Naive thymus-derived CD4-positive, alpha-beta T cell (primary cell): ENCODE data around the gene ERGIC1. TPM values are rescaled to one million over a fixed set of nuclear protein-coding genes. Genes with fewer than 3 reads are reported as not detected.

Experiments used
- ATAC-seq: fragments of 150-1000 bp; cut with Tn5 transposase; 2 replicates; pipeline ENCODE4 v1.10.0; 2021; ENCODE audit warnings: mild to moderate bottlenecking, moderate library complexity
- CTCF ChIA-PET: fragments of 350-600 bp; sonication (Branson Sonifier 250); formaldehyde crosslinking; loops from one replicate; lab custom pipeline; 2021; ENCODE audit warnings: antibody characterized with exemption; lab: Charles Lee
- POLR2A ChIA-PET: fragments of 350-600 bp; sonication (Branson Sonifier 250); formaldehyde crosslinking; loops from one replicate; lab custom pipeline; 2021; ENCODE audit warnings: antibody characterized with exemption, inconsistent platforms; lab: Charles Lee
- DNase-seq, 9 donors: peaks; one replicate each; pipeline versions ENCODE4 v3.0.0 to v3.0.0-alpha.2; 2020 to 2022; ENCODE audit warnings: mixed read lengths in 1 of 9
- H3K27ac ChIP-seq: one replicate; pipeline ENCODE4 v1.7.0; 2013; ENCODE audit warnings: mild to moderate bottlenecking, low read depth, low read length, moderate library complexity
- H3K27me3 ChIP-seq, 2 donors: one replicate each; pipeline ENCODE4 v1.7.0; 2013; ENCODE audit warnings: low read length in 2 of 2, mild to moderate bottlenecking in 2 of 2, moderate library complexity in 2 of 2; ENCODE audit not compliant: control insufficient read depth in 2 of 2, insufficient read depth in 2 of 2
- H3K36me3 ChIP-seq, 3 experiments: 1 replicate in 2 of 3; 2 replicates in 1 of 3; pipeline ENCODE4 v1.7.0; 2013; ENCODE audit warnings: low read length in 3 of 3, mild to moderate bottlenecking in 3 of 3, moderate library complexity in 1 of 3; ENCODE audit not compliant: insufficient read depth in 3 of 3, control insufficient read depth in 2 of 3
- H3K4me1 ChIP-seq, 2 donors: one replicate each; pipeline ENCODE4 v1.7.0; 2013; ENCODE audit warnings: low read length in 2 of 2, mild to moderate bottlenecking in 2 of 2, moderate library complexity in 1 of 2; ENCODE audit not compliant: control insufficient read depth in 2 of 2, insufficient read depth in 2 of 2
- H3K4me3 ChIP-seq: 2 replicates; pipeline ENCODE4 v1.7.0; 2013; ENCODE audit warnings: mild to moderate bottlenecking, low read length
- H3K9me3 ChIP-seq, 3 experiments: 1 replicate in 2 of 3; 2 replicates in 1 of 3; pipeline ENCODE4 v1.7.0; 2013; ENCODE audit warnings: low read length in 3 of 3; ENCODE audit not compliant: control insufficient read depth in 2 of 3
- H3K27ac Mint-ChIP-seq, 9 donors: one replicate each; pipeline ENCODE4 v1.8.0; 2020 to 2022; ENCODE audit warnings: mixed read lengths in 9 of 9, mild to moderate bottlenecking in 8 of 9, moderate library complexity in 5 of 9, inconsistent platforms in 2 of 9
- H3K27me3 Mint-ChIP-seq, 5 donors: one replicate each; pipeline ENCODE4 v1.8.0; 2021 to 2022; ENCODE audit warnings: mixed read lengths in 5 of 5, mild to moderate bottlenecking in 1 of 5
- H3K36me3 Mint-ChIP-seq, 5 donors: one replicate each; pipeline ENCODE4 v1.8.0; 2020 to 2022; ENCODE audit warnings: mixed read lengths in 5 of 5, mild to moderate bottlenecking in 3 of 5, inconsistent platforms in 1 of 5
- H3K4me1 Mint-ChIP-seq, 7 donors: one replicate each; pipeline ENCODE4 v1.8.0; 2020 to 2022; ENCODE audit warnings: mixed read lengths in 7 of 7, mild to moderate bottlenecking in 3 of 7, inconsistent platforms in 1 of 7
- H3K4me3 Mint-ChIP-seq, 10 donors: one replicate each; pipeline ENCODE4 v1.8.0; 2020 to 2022; ENCODE audit warnings: mild to moderate bottlenecking in 10 of 10, mixed read lengths in 10 of 10, moderate library complexity in 6 of 10, inconsistent platforms in 2 of 10
- H3K9me3 Mint-ChIP-seq, 11 donors: one replicate each; pipeline ENCODE4 v1.8.0; 2020 to 2022; ENCODE audit warnings: mixed read lengths in 11 of 11, mild to moderate bottlenecking in 4 of 11, inconsistent platforms in 1 of 11, moderate library complexity in 1 of 11
- intact Hi-C, 2 donors: fragments of 100-400 bp; cut with micrococcal nuclease; formaldehyde crosslinking; loops; one replicate each; pipeline ENCODE4 v1.15.1; 2023
- polyA plus RNA-seq, 2 donors: library from polyadenylated mRNA; unstranded; fragments of 300-500 nt; fragmentation: Illumina TruSeq; gene quantifications; one replicate each; pipeline ENCODE4 v1.2.3, GENCODE V29; 2021
- total RNA-seq, 6 experiments: library from RNA in 5 of 6; stranded (reverse) in 5 of 6; gene quantifications; 1 replicate in 5 of 6; 2 replicates in 1 of 6; pipeline ENCODE4 v1.2.3 and lab custom pipeline; 2021 to 2026

Gene ERGIC1
- total and polyA plus RNA-seq, 7 experiments from 2014 or later, result 18.3 to 71.3 (median 50.0) TPM

GRCh38 chr5:172953776-172954675 lies 120.0 kb downstream of the ERGIC1 start:
- H3K36me3 Mint-ChIP-seq, result peaks cover 0 to 7% (median 0%) of the 10 kb centered on the region in 5 donors
- Histone ChIP-seq H3K27me3 (no peaks in the 10 kb centered on the region), H3K4me1 (peaks cover 0 to 4% of the 10 kb centered on the region in 2 donors), H3K9me3 (no peaks in the 10 kb centered on the region), H3K4me3 (no peak overlapping the region), H3K36me3 (peaks cover 0 to 21% (median 3%) of the 10 kb centered on the region in 3 experiments), H3K27ac (no peak overlapping the region)
- H3K9me3 Mint-ChIP-seq, result no peaks in the 10 kb centered on the region
- ATAC-seq (no peak), DNase-seq (no peak)
- H3K4me3 Mint-ChIP-seq, result no peak overlapping the region
- H3K4me1 Mint-ChIP-seq, result peaks cover 5 to 17% (median 11%) of the 10 kb centered on the region in 7 donors
- intact Hi-C loops, result loop anchor here (10.0 kb wide), 2 partner anchors 499 to 949 kb away; partner anchors contain the start of genes SH3PXD2B (in 2 of the 2) and FBXW11 (in 1 of the 2)
- POLR2A ChIA-PET, result interaction anchor here (1.0 to 1.3 kb wide), 2 partner anchors 18 to 182 kb away, joined by 3 to 4 read pairs; no protein-coding TSS in a partner anchor
- peaks cover 0 to 4% (median 0%) of the 10 kb centered on the region in 5 donors for H3K27me3 Mint-ChIP-seq
- CTCF ChIA-PET, result interaction anchor here (0.6 kb wide), 1 partner anchor 40 kb away, joined by 3 read pairs; no protein-coding TSS in a partner anchor
- H3K27ac Mint-ChIP-seq, result peak overlapping the region in 2 of 9 donors; percentile 9 to 10

- Histone ChIP-seq H3K27me3 (no peaks in the 10 kb centered on the region), H3K27ac (no peak overlapping the region), H3K36me3 (peaks cover 0 to 16% (median 3%) of the 10 kb centered on the region in 3 experiments), H3K9me3 (no peaks in the 10 kb centered on the region), H3K4me3 (no peak overlapping the region), H3K4me1 (peaks cover 2 to 7% of the 10 kb centered on the region in 2 donors)
- ChIA-PET CTCF (no interaction called here), POLR2A (no interaction called here)
- intact Hi-C loops, result loop anchor here (10.0 kb wide), 2 partner anchors 500 to 950 kb away; partner anchors contain the start of genes SH3PXD2B (in 2 of the 2) and FBXW11 (in 1 of the 2)
- Mint-ChIP-seq H3K27ac (peak overlapping the region in 4 of 9 donors; percentile 9 to 46 (median 22)), H3K4me1 (peaks cover 7 to 24% (median 15%) of the 10 kb centered on the region in 7 donors), H3K4me3 (peak overlapping the region in 2 of 10 donors; percentile 0 to 77), H3K36me3 (peaks cover 0 to 7% (median 2%) of the 10 kb centered on the region in 5 donors), H3K27me3 (peaks cover 0 to 4% (median 0%) of the 10 kb centered on the region in 5 donors), H3K9me3 (peaks cover 0 to 4% (median 0%) of the 10 kb centered on the region in 11 donors)
- DNase-seq (no peak), ATAC-seq (no peak)
Observed at GRCh38 chr5:172954751-172955159, 120.7 kb downstream of the ERGIC1 start.

GRCh38 chr5:172956228-172956627 lies 122.2 kb downstream of the ERGIC1 start:
- Histone ChIP-seq H3K36me3 (peaks cover 0 to 7% (median 3%) of the 10 kb centered on the region in 3 experiments), H3K9me3 (no peaks in the 10 kb centered on the region), H3K27ac (no peak overlapping the region), H3K4me3 (no peak overlapping the region), H3K4me1 (peaks cover 9 to 10% of the 10 kb centered on the region in 2 donors), H3K27me3 (no peaks in the 10 kb centered on the region)
- ChIA-PET CTCF (no interaction called here), POLR2A (no interaction called here)
- ATAC-seq (no peak), DNase-seq (no peak)
- H3K36me3 Mint-ChIP-seq, result peaks cover 0 to 4% (median 3%) of the 10 kb centered on the region in 5 donors
- H3K4me1 Mint-ChIP-seq, result peaks cover 16 to 38% (median 26%) of the 10 kb centered on the region in 7 donors
- no peak overlapping the region for H3K4me3 Mint-ChIP-seq
- H3K27me3 Mint-ChIP-seq, result peaks cover 0 to 4% (median 0%) of the 10 kb centered on the region in 5 donors
- no peak overlapping the region for H3K27ac Mint-ChIP-seq
- peaks cover 0 to 4% (median 0%) of the 10 kb centered on the region in 11 donors for H3K9me3 Mint-ChIP-seq
- intact Hi-C loops, result loop anchor here (10.0 kb wide), 2 partner anchors 501 to 951 kb away; partner anchors contain the start of genes SH3PXD2B (in 2 of the 2) and FBXW11 (in 1 of the 2)

- Mint-ChIP-seq H3K27me3 (peaks cover 0 to 4% (median 0%) of the 10 kb centered on the region in 5 donors), H3K4me1 (peaks cover 17 to 45% (median 33%) of the 10 kb centered on the region in 7 donors), H3K4me3 (peak overlapping the region in 5 of 10 donors; percentile 38 to 97 (median 49)), H3K36me3 (peaks cover 0 to 9% (median 3%) of the 10 kb centered on the region in 5 donors), H3K9me3 (peaks cover 0 to 4% (median 0%) of the 10 kb centered on the region in 11 donors), H3K27ac (peak overlapping the region in 7 of 9 donors; percentile 1 to 57 (median 43))
- Histone ChIP-seq H3K36me3 (peaks cover 0 to 7% (median 5%) of the 10 kb centered on the region in 3 experiments), H3K9me3 (no peaks in the 10 kb centered on the region), H3K4me3 (no peak overlapping the region), H3K27me3 (no peaks in the 10 kb centered on the region), H3K27ac (no peak overlapping the region), H3K4me1 (peaks cover 9 to 10% of the 10 kb centered on the region in 2 donors)
- POLR2A ChIA-PET, result no interaction called here
- no peak for ATAC-seq
- intact Hi-C loops, result loop anchor here (10.0 kb wide), 2 partner anchors 502 to 952 kb away; partner anchors contain the start of genes SH3PXD2B (in 2 of the 2) and FBXW11 (in 1 of the 2)
- CTCF ChIA-PET, result interaction anchor here (0.6 kb wide), 1 partner anchor 10 kb away, joined by 4 read pairs; no protein-coding TSS in a partner anchor
- DNase-seq, result peak in 2 of 9 donors; percentile 10 to 16
Observed at GRCh38 chr5:172956936-172957335, 122.9 kb downstream of the ERGIC1 start.

- intact Hi-C loops, result loop anchor here (10.0 kb wide), 2 partner anchors 503 to 953 kb away; partner anchors contain the start of genes SH3PXD2B (in 2 of the 2) and FBXW11 (in 1 of the 2)
Observed at GRCh38 chr5:172957458-172957857, 123.4 kb downstream of the ERGIC1 start.

More at GRCh38 chr5:172957458-172957857, 123.4 kb downstream of the ERGIC1 start:
- DNase-seq (no peak), ATAC-seq (no peak)
- peaks cover 0 to 4% (median 0%) of the 10 kb centered on the region in 5 donors for H3K27me3 Mint-ChIP-seq
- H3K4me1 Mint-ChIP-seq, result peaks cover 18 to 46% (median 35%) of the 10 kb centered on the region in 7 donors
- POLR2A ChIA-PET, result no interaction called here
- Histone ChIP-seq H3K36me3 (peaks cover 0 to 9% (median 7%) of the 10 kb centered on the region in 3 experiments), H3K27ac (no peak overlapping the region), H3K4me1 (peaks cover 9 to 10% of the 10 kb centered on the region in 2 donors), H3K4me3 (no peak overlapping the region), H3K9me3 (no peaks in the 10 kb centered on the region), H3K27me3 (no peaks in the 10 kb centered on the region)
- peak overlapping the region in 7 of 9 donors; percentile 1 to 57 (median 43) for H3K27ac Mint-ChIP-seq
- CTCF ChIA-PET, result no interaction called here
- H3K36me3 Mint-ChIP-seq, result peaks cover 0 to 11% (median 3%) of the 10 kb centered on the region in 5 donors
- H3K4me3 Mint-ChIP-seq, result peak overlapping the region; percentile 9 to 97 (median 42)
- peaks cover 0 to 4% (median 0%) of the 10 kb centered on the region in 11 donors for H3K9me3 Mint-ChIP-seq
